Upper lobe of right lung (tissue), 1 donor: ENCODE results near the gene SGTA. TPM values are rescaled to one million over a fixed set of nuclear protein-coding genes. Genes with fewer than 3 reads are reported as not detected.

Experiments used
- ATAC-seq: fragments of 200-7000 bp; cut with Tn5 transposase; one replicate; pipeline ENCODE4 v1.9.1; 2020; ENCODE audit warnings: mild to moderate bottlenecking, moderate library complexity
- DNase-seq: peaks from one replicate; pipeline ENCODE4 v3.0.0-alpha.2; 2020
- H3K27ac ChIP-seq: fragments of 200-600 bp; one replicate; pipeline ENCODE4 v1.8.0; 2022
- H3K27me3 ChIP-seq: fragments of 200-600 bp; one replicate; pipeline ENCODE4 v1.8.0; 2022; ENCODE audit warnings: mild to moderate bottlenecking
- H3K36me3 ChIP-seq: fragments of 200-600 bp; one replicate; pipeline ENCODE4 v1.8.0; 2022
- H3K4me1 ChIP-seq: fragments of 200-600 bp; one replicate; pipeline ENCODE4 v1.8.0; 2022
- H3K4me3 ChIP-seq: fragments of 200-600 bp; one replicate; pipeline ENCODE4 v1.8.0; 2022; ENCODE audit warnings: mild to moderate bottlenecking
- H3K9me3 ChIP-seq: fragments of 200-600 bp; one replicate; pipeline ENCODE4 v1.8.0; 2022
- intact Hi-C: fragments of 100-400 bp; cut with DNase I; formaldehyde crosslinking; loops from one replicate; pipeline ENCODE4 v1.11.0; 2022
- total RNA-seq: library from RNA; stranded (reverse); fragmentation: NEBNext Ultra II Directional; extraction: Animal tissue kit (Norgen Biotek cat#: 25700); gene quantifications from one replicate; pipeline ENCODE4 v1.2.1, GENCODE V29; 2021
- TF ChIP-seq, protein P1 (sequence below): fragments of 200-600 bp; IDR thresholded peaks from one replicate; pipeline ENCODE4 v1.8.0; 2022; ENCODE audit warnings: antibody characterized with exemption
- donor health status: DM: no; HTN: yes; CAD: no; lungs with severe emphysema.

Gene SGTA
- total RNA-seq, 1 donor from 2014 or later: 44.9 TPM

DNA sequence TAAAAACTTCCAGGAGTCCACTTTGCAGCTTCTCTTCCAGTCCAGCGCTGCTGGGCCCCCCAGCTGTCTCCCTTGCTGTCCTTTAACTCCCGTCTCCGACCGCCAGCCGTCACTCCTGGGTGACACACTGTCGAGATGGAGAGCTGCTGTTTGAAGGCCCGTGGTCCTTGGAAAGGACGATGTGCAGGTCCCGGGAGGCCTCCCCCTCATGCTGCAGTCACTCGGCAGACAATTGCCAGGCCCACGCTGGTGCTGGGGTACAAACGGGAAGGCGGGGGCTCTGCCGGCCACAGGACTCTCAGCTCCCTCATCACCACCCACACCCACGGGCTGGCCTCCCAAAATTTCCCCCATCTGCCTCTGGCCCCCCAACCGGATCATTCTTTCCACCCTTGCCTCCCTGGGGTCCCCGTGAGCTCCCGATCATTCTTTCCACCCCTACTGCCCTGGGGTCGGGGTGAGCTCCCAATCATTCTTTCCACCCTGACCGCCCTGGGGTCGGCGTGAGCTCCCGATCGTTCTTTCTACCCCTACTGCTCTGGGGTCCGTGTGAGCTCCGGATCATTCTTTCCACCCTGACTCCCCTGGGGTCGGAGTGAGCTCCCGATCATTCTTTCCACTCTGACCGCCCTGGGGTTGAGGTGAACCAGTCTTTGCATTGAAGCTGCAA is 20.5 kb upstream of the SGTA start:
- Histone ChIP-seq H3K4me3 (no peak overlapping the region), H3K27me3 (no peaks in the 10 kb centered on the region), H3K27ac (no peak overlapping the region), H3K9me3 (no peaks in the 10 kb centered on the region), H3K36me3 (peaks cover 14% of the 10 kb centered on the region), H3K4me1 (no peaks in the 10 kb centered on the region)
- DNase-seq (no peak), ATAC-seq (no peak)
- intact Hi-C loops: no loop called here
- TF ChIP-seq, protein P1, sequence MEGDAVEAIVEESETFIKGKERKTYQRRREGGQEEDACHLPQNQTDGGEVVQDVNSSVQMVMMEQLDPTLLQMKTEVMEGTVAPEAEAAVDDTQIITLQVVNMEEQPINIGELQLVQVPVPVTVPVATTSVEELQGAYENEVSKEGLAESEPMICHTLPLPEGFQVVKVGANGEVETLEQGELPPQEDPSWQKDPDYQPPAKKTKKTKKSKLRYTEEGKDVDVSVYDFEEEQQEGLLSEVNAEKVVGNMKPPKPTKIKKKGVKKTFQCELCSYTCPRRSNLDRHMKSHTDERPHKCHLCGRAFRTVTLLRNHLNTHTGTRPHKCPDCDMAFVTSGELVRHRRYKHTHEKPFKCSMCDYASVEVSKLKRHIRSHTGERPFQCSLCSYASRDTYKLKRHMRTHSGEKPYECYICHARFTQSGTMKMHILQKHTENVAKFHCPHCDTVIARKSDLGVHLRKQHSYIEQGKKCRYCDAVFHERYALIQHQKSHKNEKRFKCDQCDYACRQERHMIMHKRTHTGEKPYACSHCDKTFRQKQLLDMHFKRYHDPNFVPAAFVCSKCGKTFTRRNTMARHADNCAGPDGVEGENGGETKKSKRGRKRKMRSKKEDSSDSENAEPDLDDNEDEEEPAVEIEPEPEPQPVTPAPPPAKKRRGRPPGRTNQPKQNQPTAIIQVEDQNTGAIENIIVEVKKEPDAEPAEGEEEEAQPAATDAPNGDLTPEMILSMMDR: no peak

DNA sequence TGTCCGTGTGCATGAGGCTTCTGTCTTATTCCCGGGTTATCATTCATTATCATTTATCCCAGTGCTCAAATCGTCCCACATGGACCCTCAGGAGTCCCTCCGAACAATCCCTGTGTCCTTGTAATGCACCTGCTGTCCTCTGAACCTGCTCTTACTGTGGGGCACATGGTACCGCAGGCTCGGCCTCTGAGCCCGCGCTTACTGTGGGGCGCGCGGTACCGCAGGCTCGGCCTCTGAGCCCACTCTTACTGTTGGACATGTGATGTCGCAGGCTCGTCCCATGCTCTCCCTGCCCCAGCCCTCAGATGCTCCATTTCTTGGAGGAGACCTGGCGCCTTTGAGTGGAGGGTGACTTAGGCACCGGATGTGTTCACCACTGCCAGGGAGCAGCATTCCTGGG is 19.8 kb upstream of the SGTA start:
- Histone ChIP-seq H3K9me3 (no peaks in the 10 kb centered on the region), H3K27me3 (no peaks in the 10 kb centered on the region), H3K4me3 (no peak overlapping the region), H3K4me1 (no peaks in the 10 kb centered on the region), H3K36me3 (peaks cover 19% of the 10 kb centered on the region), H3K27ac (no peak overlapping the region)
- DNase-seq (no peak), ATAC-seq (no peak)
- TF ChIP-seq, protein P1: no peak
- intact Hi-C loops: no loop called here

DNA sequence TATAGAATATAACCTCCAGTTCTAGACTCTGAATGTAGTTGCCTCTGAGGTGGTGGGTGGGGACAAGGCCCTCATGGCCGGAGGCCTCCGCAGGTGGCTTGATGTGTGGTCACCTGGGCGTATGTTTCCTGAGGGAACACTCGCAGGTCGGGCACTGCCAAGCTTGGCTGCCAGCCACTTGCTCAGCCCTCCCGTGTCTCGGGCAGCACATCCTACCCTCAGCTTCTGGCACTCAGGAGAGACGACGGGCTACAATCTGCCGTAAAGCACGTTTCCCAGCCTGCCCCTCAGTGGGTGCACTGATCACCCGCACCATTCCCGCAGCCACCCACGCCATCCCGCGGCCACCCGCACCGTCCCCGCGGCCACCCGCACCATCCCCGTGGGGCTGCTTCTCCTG is 17.4 kb upstream of the SGTA start:
- H3K4me3 ChIP-seq: no peak overlapping the region
- H3K36me3 ChIP-seq: peaks cover 13% of the 10 kb centered on the region
- no peaks in the 10 kb centered on the region for H3K9me3 ChIP-seq
- H3K27ac ChIP-seq: no peak overlapping the region
- no peak for DNase-seq
- intact Hi-C loops: no loop called here
- no peaks in the 10 kb centered on the region for H3K4me1 ChIP-seq
- ATAC-seq: no peak
- no peaks in the 10 kb centered on the region for H3K27me3 ChIP-seq
- TF ChIP-seq, protein P1: no peak

DNA sequence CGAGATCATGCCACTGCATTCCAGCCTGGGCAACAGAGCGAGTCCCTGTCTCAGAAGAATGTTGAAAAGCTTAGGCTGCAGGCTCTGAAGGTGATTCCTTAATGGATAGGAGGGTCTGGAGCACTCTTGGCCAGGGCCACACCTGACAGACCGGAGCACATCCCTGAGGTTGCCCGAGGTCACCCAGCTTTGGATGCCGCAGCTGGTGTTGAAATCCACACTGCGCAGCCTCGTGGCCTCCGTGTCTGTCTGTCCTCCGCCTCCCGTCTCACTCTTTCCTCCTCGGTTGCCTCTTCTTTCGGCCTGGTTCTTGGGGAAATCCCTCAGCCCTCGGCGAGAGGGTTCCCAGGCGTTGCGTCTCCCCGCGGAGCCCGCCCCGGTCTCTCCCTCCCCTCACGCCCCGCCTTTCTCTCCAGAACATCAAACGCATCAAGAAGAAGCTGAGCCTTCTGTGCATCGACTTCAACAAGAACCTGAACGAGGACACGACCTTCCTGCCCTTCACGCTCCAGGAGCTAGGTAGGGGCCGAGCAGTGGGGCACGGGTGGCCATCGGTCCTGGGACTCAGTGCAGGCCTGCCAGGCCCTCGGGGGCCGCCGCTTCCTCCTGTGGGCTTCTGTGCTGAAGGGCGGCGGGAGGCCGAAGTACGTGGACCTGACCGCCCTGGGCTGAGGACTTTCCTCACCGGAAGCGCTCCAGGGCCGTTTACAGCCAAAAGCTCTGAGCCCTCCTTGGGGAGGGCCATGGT is 16.4 kb upstream of the SGTA start:
- Histone ChIP-seq H3K9me3 (no peaks in the 10 kb centered on the region), H3K27ac (no peak overlapping the region), H3K4me1 (no peaks in the 10 kb centered on the region), H3K27me3 (no peaks in the 10 kb centered on the region), H3K4me3 (no peak overlapping the region), H3K36me3 (peaks cover 21% of the 10 kb centered on the region)
- ATAC-seq (no peak), DNase-seq (no peak)
- intact Hi-C loops: no loop called here
- TF ChIP-seq, protein P1: no peak

DNA sequence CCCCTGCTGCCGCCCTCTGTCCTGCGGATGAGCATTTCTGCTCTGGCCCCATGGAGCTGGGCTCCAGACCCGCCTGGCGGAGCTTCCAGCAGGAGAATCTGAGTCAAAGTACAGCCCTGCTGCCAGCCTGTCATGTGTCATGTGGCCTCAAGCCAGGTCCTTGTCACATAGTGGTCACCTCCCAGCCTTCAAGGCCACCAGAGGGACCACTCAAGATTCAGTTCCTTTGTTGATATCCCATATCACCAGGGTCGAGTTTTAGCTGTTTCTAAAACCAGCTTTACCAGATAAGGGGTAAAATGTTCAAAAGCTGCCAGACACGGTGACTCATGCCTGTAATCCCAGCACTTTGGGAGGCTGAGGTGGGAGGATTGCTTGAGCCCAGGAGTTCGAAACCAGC is 15.7 kb upstream of the SGTA start:
- Histone ChIP-seq H3K27ac (no peak overlapping the region), H3K36me3 (peaks cover 26% of the 10 kb centered on the region), H3K27me3 (no peaks in the 10 kb centered on the region), H3K4me3 (no peak overlapping the region), H3K9me3 (no peaks in the 10 kb centered on the region), H3K4me1 (no peaks in the 10 kb centered on the region)
- no peak for ATAC-seq
- DNase-seq: no peak
- TF ChIP-seq, protein P1: no peak
- intact Hi-C loops: no loop called here
